HEK293 (cell line): ENCODE results near the gene BMPR1A.

Experiments
- BCL6B ChIP-seq: fragments of 450-650 bp; formaldehyde crosslinking; IDR thresholded peaks from 2 replicates; pipeline ENCODE4 v1.5.1; 2017; ENCODE audit warnings: missing biosample characterization, missing genetic modification characterization
- KLF8 ChIP-seq: fragments of 450-650 bp; formaldehyde crosslinking; IDR thresholded peaks from 2 replicates; pipeline ENCODE4 v1.5.1; 2016; ENCODE audit warnings: missing biosample characterization, missing genetic modification characterization
- MYNN ChIP-seq: fragments of 450-650 bp; formaldehyde crosslinking; IDR thresholded peaks from 2 replicates; pipeline ENCODE4 v1.5.1; 2016; ENCODE audit warnings: missing biosample characterization, missing genetic modification characterization, borderline replicate concordance
- REST ChIP-seq: fragments of 450-650 bp; formaldehyde crosslinking; IDR thresholded peaks from 2 replicates; pipeline ENCODE4 v1.5.1; 2016; ENCODE audit warnings: missing biosample characterization, missing genetic modification characterization
- SP3 ChIP-seq: fragments of 450-650 bp; formaldehyde crosslinking; IDR thresholded peaks from 2 replicates; pipeline ENCODE4 v1.5.1; 2016; ENCODE audit warnings: missing biosample characterization, missing genetic modification characterization
- YY2 ChIP-seq: fragments of 450-650 bp; formaldehyde crosslinking; IDR thresholded peaks from 2 replicates; pipeline ENCODE4 v1.5.1; 2016; ENCODE audit warnings: missing biosample characterization, missing genetic modification characterization
- ZBTB17 ChIP-seq: fragments of 450-650 bp; formaldehyde crosslinking; IDR thresholded peaks from 2 replicates; pipeline ENCODE4 v1.5.1; 2016; ENCODE audit warnings: missing biosample characterization, missing genetic modification characterization
- ZBTB20 ChIP-seq: fragments of 450-650 bp; formaldehyde crosslinking; IDR thresholded peaks from 2 replicates; pipeline ENCODE4 v1.5.1; 2016; ENCODE audit warnings: missing biosample characterization, missing genetic modification characterization
- ZIC2 ChIP-seq: fragments of 450-650 bp; formaldehyde crosslinking; IDR thresholded peaks from 2 replicates; pipeline ENCODE4 v1.5.1; 2016; ENCODE audit warnings: missing biosample characterization, missing genetic modification characterization
- ZNF10 ChIP-seq: fragments of 450-650 bp; formaldehyde crosslinking; IDR thresholded peaks from 2 replicates; pipeline ENCODE4 v1.5.1; 2017; ENCODE audit warnings: missing biosample characterization, missing genetic modification characterization
- ZNF18 ChIP-seq: fragments of 450-650 bp; formaldehyde crosslinking; IDR thresholded peaks from 2 replicates; pipeline ENCODE4 v1.5.1; 2016; ENCODE audit warnings: missing biosample characterization, missing genetic modification characterization
- ZNF202 ChIP-seq: fragments of 450-650 bp; formaldehyde crosslinking; IDR thresholded peaks from 2 replicates; pipeline ENCODE4 v1.5.1; 2016; ENCODE audit warnings: missing biosample characterization, missing genetic modification characterization, borderline replicate concordance
- ZNF292 ChIP-seq: fragments of 450-650 bp; formaldehyde crosslinking; IDR thresholded peaks from 2 replicates; pipeline ENCODE4 v1.5.1; 2016; ENCODE audit warnings: low read depth, missing biosample characterization, missing genetic modification characterization, borderline replicate concordance
- ZNF302 ChIP-seq: fragments of 450-650 bp; formaldehyde crosslinking; IDR thresholded peaks from 2 replicates; pipeline ENCODE4 v1.5.1; 2016; ENCODE audit warnings: missing biosample characterization, missing genetic modification characterization, low read depth
- ZNF350 ChIP-seq: fragments of 450-650 bp; formaldehyde crosslinking; IDR thresholded peaks from 2 replicates; pipeline ENCODE4 v1.5.0; 2017; ENCODE audit warnings: missing biosample characterization, mild to moderate bottlenecking, missing genetic modification characterization
- ZNF37A ChIP-seq: fragments of 450-650 bp; IDR thresholded peaks from 2 replicates; pipeline ENCODE4 v1.5.1; 2018; ENCODE audit warnings: missing biosample characterization, missing genetic modification characterization
- ZNF426 ChIP-seq: fragments of 450-650 bp; formaldehyde crosslinking; IDR thresholded peaks from 2 replicates; pipeline ENCODE4 v1.5.1; 2017; ENCODE audit warnings: missing biosample characterization, missing genetic modification characterization, mild to moderate bottlenecking, inconsistent platforms, moderate library complexity
- ZNF433 ChIP-seq: fragments of 450-650 bp; formaldehyde crosslinking; IDR thresholded peaks from 2 replicates; pipeline ENCODE4 v1.5.1; 2016; ENCODE audit warnings: missing biosample characterization, missing genetic modification characterization, low read depth
- ZNF473 ChIP-seq: fragments of 450-650 bp; formaldehyde crosslinking; IDR thresholded peaks from 2 replicates; pipeline ENCODE4 v1.5.1; 2017; ENCODE audit warnings: missing biosample characterization, missing genetic modification characterization
- ZNF513 ChIP-seq: fragments of 450-650 bp; IDR thresholded peaks from 2 replicates; pipeline ENCODE4 v1.5.1; 2018; ENCODE audit warnings: missing biosample characterization, missing genetic modification characterization
- ZNF529 ChIP-seq: fragments of 450-650 bp; formaldehyde crosslinking; IDR thresholded peaks from 2 replicates; pipeline ENCODE4 v1.5.1; 2017; ENCODE audit warnings: missing genetic modification characterization, missing biosample characterization; ENCODE audit not compliant: insufficient replicate concordance
- ZNF571 ChIP-seq: fragments of 450-650 bp; formaldehyde crosslinking; IDR thresholded peaks from 2 replicates; pipeline ENCODE4 v1.5.0; 2017; ENCODE audit warnings: missing biosample characterization, missing genetic modification characterization
- ZNF600 ChIP-seq: fragments of 450-650 bp; formaldehyde crosslinking; IDR thresholded peaks from 2 replicates; pipeline ENCODE4 v1.5.1; 2016; ENCODE audit warnings: missing biosample characterization, missing genetic modification characterization
- ZNF692 ChIP-seq: fragments of 450-650 bp; formaldehyde crosslinking; IDR thresholded peaks from 2 replicates; pipeline ENCODE4 v1.5.1; 2016; ENCODE audit warnings: missing biosample characterization, missing genetic modification characterization
- ZNF707 ChIP-seq: fragments of 450-650 bp; formaldehyde crosslinking; IDR thresholded peaks from 2 replicates; pipeline ENCODE4 v1.5.1; 2016; ENCODE audit warnings: missing biosample characterization, missing genetic modification characterization
- ZNF747 ChIP-seq: fragments of 450-650 bp; formaldehyde crosslinking; IDR thresholded peaks from 2 replicates; pipeline ENCODE4 v1.5.1; 2016; ENCODE audit warnings: missing biosample characterization, missing genetic modification characterization
- ZNF76 ChIP-seq: fragments of 450-650 bp; formaldehyde crosslinking; IDR thresholded peaks from 2 replicates; pipeline ENCODE4; 2016; ENCODE audit warnings: low read depth, missing biosample characterization, missing genetic modification characterization, borderline replicate concordance
- ZNF776 ChIP-seq: fragments of 450-650 bp; formaldehyde crosslinking; IDR thresholded peaks from 2 replicates; pipeline ENCODE4 v1.5.0; 2017; ENCODE audit warnings: missing biosample characterization, missing genetic modification characterization, borderline replicate concordance
- ZNF792 ChIP-seq: fragments of 450-650 bp; formaldehyde crosslinking; IDR thresholded peaks from 2 replicates; pipeline ENCODE4 v1.5.1; 2016; ENCODE audit warnings: missing biosample characterization, missing genetic modification characterization
- ZNF843 ChIP-seq: fragments of 450-650 bp; formaldehyde crosslinking; IDR thresholded peaks from 2 replicates; pipeline ENCODE4 v1.5.1; 2016; ENCODE audit warnings: missing biosample characterization, missing genetic modification characterization
- TF ChIP-seq, protein P1 (sequence below): fragments of 450-650 bp; formaldehyde crosslinking; IDR thresholded peaks from 2 replicates; pipeline ENCODE4 v1.5.1; 2016; ENCODE audit warnings: missing biosample characterization, missing genetic modification characterization

Gene BMPR1A

GRCh38 chr10:86710987-86711512, 45.4 kb upstream of the BMPR1A start (continued):
- TF ChIP-seq ZNF426 (no peak), ZNF202 (tag by site-specific recombination) (no peak), ZNF18 (no peak), ZNF707 (no peak), ZNF692 (tag by site-specific recombination) (peak; percentile 94), ZNF302 (tag by site-specific recombination) (no peak), ZNF433 (no peak), ZNF747 (tag by site-specific recombination) (no peak), ZBTB17 (peak; percentile 53), ZNF473 (no peak), ZNF350 (tag by site-specific recombination) (no peak), ZBTB20 (tag by site-specific recombination) (peak; percentile 91), KLF8 (tag by site-specific recombination) (peak; percentile 65), ZNF10 (tag by site-specific recombination) (peak; percentile 41; the same call in 1 of the 2 replicates), MYNN (tag by site-specific recombination) (no peak), ZNF513 (tag by site-specific recombination) (peak; percentile 38; the same call in 1 of the 2 replicates), ZNF529 (tag by site-specific recombination) (no peak), ZNF37A (no peak), ZIC2 (peak; percentile 62), ZNF571 (no peak), SP3 (tag by site-specific recombination) (peak; percentile 67), YY2 (tag by site-specific recombination) (no peak), ZNF843 (no peak), ZNF76 (tag by site-specific recombination) (peak; percentile 76; the same call in 1 of the 2 replicates), ZNF292 (tag by site-specific recombination) (no peak), ZNF792 (tag by site-specific recombination) (no peak), BCL6B (tag by site-specific recombination) (no peak), ZNF600 (tag by site-specific recombination) (peak; percentile 70), ZNF776 (no peak), REST (0 out of 2 replicates have a peak, but pooled peaks have one; percentile 17)
- TF ChIP-seq, protein P1, sequence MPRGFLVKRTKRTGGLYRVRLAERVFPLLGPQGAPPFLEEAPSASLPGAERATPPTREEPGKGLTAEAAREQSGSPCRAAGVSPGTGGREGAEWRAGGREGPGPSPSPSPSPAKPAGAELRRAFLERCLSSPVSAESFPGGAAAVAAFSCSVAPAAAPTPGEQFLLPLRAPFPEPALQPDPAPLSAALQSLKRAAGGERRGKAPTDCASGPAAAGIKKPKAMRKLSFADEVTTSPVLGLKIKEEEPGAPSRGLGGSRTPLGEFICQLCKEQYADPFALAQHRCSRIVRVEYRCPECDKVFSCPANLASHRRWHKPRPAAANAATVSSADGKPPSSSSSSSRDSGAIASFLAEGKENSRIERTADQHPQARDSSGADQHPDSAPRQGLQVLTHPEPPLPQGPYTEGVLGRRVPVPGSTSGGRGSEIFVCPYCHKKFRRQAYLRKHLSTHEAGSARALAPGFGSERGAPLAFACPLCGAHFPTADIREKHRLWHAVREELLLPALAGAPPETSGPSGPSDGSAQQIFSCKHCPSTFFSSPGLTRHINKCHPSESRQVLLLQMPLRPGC (tag by site-specific recombination) = no peak
